ENCODE data around the gene CKAP2L. TPM values are rescaled to one million over a fixed set of nuclear protein-coding genes. Genes with fewer than 3 reads are reported as not detected.

Gene CKAP2L
- total RNA-seq, result 8.2 TPM

GRCh38 chr2:112764071-112765044 lies at the start of gene CKAP2L:
Gene CKAP2L, minus strand, starts transcription at chr2:112764609. Its CDS starts 11 bp downstream, at chr2:112764598.

GRCh38 chr2:112784199-112785189 lies 20.1 kb upstream of the CKAP2L start, which contains the start of gene IL1A:
Gene IL1A, minus strand, starts transcription at chr2:112784493. Its CDS starts 723 bp downstream, at chr2:112783770.

GRCh38 chr2:112720785-112721184 lies 43.6 kb downstream of the CKAP2L start, which contains the start of gene NT5DC4:
Gene NT5DC4, plus strand, starts transcription at chr2:112721020. Its CDS starts 60 bp downstream, at chr2:112721080.

Other genes with a start within 250 kb of the CKAP2L start
- 23.8 TPM for gene POLR1B, start 222.1 kb downstream of the CKAP2L start, total RNA-seq
- gene CHCHD5, start 180.0 kb downstream of the CKAP2L start, total RNA-seq, result 23.1 TPM
- gene SLC20A1, start 118.7 kb downstream of the CKAP2L start, total RNA-seq, result 52.1 TPM
- not detected for gene NT5DC4, start 43.6 kb downstream of the CKAP2L start, total RNA-seq
- 0.41 TPM for gene IL1A, start 19.9 kb upstream of the CKAP2L start, total RNA-seq
- 0.88 TPM for gene IL1B, start 72.2 kb upstream of the CKAP2L start, total RNA-seq
- not detected for gene IL37, start 146.6 kb upstream of the CKAP2L start, total RNA-seq
- not detected for gene IL36G, start 213.4 kb upstream of the CKAP2L start, total RNA-seq
- not detected for gene IL36A, start 240.8 kb upstream of the CKAP2L start, total RNA-seq